GM13976 (cell line): ENCODE data around the gene MRPS35.

Experiments
- DNase-seq: peaks from one replicate; pipeline ENCODE4 v3.0.0; 2012; ENCODE audit warnings: low spot score
- in situ Hi-C: fragments of 300-500 bp; cut with MboI; formaldehyde crosslinking; loops from one replicate; pipeline ENCODE4 v1.12.0; 2022; ENCODE audit warnings: low sequenced_read_pairs, mixed read lengths, inconsistent platforms; ENCODE audit not compliant: unreplicated experiment
- TF ChIP-seq, protein P1 (sequence below): IDR thresholded peaks from 2 replicates; pipeline ENCODE4 v1.5.1; 2012; ENCODE audit warnings: borderline replicate concordance, mild to moderate bottlenecking; ENCODE audit not compliant: insufficient read depth; ENCODE audit errors: extremely low read depth, missing control alignments, control extremely low read depth

The MRPS35 gene

DNA sequence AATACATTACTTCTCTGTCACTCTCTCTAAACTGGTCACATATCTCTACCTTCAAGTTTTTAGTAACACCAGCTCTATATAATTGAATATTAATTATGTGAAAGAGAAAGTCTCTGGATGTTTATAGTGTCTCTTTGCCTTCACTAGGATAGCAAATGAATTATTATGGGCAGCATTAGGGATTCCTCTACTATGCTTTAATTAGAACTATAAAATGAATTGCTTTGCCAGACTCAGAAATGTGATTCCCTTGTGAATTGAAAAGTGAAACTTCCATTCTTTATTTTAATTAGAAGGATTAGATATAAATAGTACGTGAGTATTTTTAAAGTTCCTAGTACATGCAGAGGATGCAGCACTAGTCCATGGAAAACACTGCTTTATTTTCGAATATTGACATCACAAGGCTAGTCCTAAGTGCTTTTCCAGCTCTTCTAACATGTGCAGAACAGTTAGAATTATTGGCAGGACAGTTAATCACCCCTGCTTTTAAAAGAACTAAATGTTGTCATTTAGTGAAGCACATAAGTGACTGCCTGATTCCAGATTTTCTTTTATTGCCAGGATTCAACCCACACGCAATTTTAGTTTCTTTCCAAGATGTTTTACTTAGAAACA lies 37.4 kb upstream of the MRPS35 start:
- no peak for DNase-seq
- in situ Hi-C loops: no loop called here
- TF ChIP-seq, protein P1, sequence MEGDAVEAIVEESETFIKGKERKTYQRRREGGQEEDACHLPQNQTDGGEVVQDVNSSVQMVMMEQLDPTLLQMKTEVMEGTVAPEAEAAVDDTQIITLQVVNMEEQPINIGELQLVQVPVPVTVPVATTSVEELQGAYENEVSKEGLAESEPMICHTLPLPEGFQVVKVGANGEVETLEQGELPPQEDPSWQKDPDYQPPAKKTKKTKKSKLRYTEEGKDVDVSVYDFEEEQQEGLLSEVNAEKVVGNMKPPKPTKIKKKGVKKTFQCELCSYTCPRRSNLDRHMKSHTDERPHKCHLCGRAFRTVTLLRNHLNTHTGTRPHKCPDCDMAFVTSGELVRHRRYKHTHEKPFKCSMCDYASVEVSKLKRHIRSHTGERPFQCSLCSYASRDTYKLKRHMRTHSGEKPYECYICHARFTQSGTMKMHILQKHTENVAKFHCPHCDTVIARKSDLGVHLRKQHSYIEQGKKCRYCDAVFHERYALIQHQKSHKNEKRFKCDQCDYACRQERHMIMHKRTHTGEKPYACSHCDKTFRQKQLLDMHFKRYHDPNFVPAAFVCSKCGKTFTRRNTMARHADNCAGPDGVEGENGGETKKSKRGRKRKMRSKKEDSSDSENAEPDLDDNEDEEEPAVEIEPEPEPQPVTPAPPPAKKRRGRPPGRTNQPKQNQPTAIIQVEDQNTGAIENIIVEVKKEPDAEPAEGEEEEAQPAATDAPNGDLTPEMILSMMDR: no peak

DNA sequence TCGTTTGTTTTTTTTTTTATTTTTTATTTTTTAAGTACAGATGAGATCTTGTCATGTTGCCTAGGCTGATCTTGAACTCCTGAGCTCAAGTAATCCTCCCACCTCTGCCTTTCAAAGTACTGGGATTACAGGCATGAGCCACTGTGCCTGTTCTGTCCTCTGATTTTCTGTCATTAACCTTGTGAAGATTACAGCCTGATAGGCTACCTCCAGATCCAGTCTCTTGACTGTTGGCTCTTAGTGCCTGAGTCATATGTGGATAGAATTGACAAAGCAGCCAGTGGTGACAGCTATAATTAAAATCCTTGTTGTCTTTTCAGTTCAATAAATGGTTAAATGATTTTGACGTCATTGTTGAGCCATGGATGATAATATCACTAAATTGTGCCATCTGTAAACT lies 35.6 kb upstream of the MRPS35 start:
- DNase-seq: no peak
- in situ Hi-C loops: no loop called here
- TF ChIP-seq, protein P1: no peak

- DNase-seq: no peak
- TF ChIP-seq, protein P1: no peak
- in situ Hi-C loops: no loop called here
Observed at GRCh38 chr12:27680619-27681018, 30.0 kb upstream of the MRPS35 start.

- in situ Hi-C loops: no loop called here
- TF ChIP-seq, protein P1: no peak
- no peak for DNase-seq
Observed at GRCh38 chr12:27682534-27682933, 28.1 kb upstream of the MRPS35 start.

DNA sequence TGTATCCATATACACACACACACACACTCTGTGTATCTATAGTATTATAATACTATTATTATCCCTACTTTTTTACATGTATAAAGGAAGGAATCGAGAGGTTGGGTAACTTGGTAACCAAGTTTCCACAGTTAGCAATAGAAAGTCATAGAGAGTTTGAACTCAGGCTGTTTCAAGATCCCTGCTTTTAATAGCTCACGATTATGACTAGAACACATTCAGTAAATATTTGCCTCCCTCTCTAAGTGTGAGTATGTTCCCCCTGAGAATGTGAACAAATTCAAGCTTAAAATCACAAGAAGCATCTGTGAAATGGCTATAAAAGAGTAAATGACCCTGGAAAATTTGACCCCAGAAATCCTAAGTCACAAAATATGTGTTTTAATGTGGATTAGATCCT lies 25.4 kb upstream of the MRPS35 start:
- in situ Hi-C loops: no loop called here
- TF ChIP-seq, protein P1: no peak
- DNase-seq: no peak

DNA sequence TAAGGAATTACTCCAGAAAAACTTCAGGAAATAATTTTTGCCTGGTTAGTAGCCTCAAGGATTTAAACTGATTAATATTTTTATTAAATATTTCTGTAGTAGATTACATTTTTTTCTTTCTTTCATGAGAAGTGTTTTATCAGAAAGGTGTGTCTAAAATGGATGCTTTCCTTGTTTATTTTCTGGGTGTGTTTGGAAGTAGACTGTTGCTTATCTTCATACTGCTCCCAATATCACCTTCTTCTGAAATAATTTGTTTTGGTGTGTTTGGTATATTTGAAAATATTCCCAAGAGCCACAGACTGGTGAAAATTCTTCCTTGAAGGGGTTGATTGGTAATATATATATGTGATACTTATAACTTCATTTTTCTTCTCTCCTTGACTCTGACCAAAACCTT lies 24.5 kb upstream of the MRPS35 start:
- in situ Hi-C loops: no loop called here
- no peak for DNase-seq
- TF ChIP-seq, protein P1: no peak
